Fibroblast of lung (primary cell): ENCODE measurements around the gene DNAH9. TPM values are rescaled to one million over a fixed set of nuclear protein-coding genes. Genes with fewer than 3 reads are reported as not detected.

Experiments used
- DNase-seq, 2 donors: peaks; one replicate each; pipeline versions ENCODE4 v3.0.0 to v3.0.0-alpha.2; 2010; ENCODE audit warnings: low read depth in 2 of 2
- H2AFZ ChIP-seq: 2 replicates; pipeline ENCODE4 v1.5.1; 2012; ENCODE audit warnings: low read length, control low read depth, inconsistent platforms
- H3K27ac ChIP-seq: 2 replicates; pipeline ENCODE4 v1.5.1; 2011; ENCODE audit warnings: low read length, control low read depth; ENCODE audit not compliant: insufficient read depth
- H3K27me3 ChIP-seq: 2 replicates; pipeline ENCODE4 v1.5.1; 2011; ENCODE audit warnings: mild to moderate bottlenecking, low read length; ENCODE audit not compliant: control insufficient read depth, insufficient read depth
- H3K36me3 ChIP-seq: 2 replicates; pipeline ENCODE4 v1.5.1; 2011; ENCODE audit warnings: low read length; ENCODE audit not compliant: control insufficient read depth, insufficient read depth
- H3K4me1 ChIP-seq: 2 replicates; pipeline ENCODE4 v1.5.1; 2011; ENCODE audit warnings: low read length; ENCODE audit not compliant: control insufficient read depth, insufficient read depth; ENCODE audit errors: extremely low read depth
- H3K4me2 ChIP-seq: 2 replicates; pipeline ENCODE4 v1.5.1; 2011; ENCODE audit warnings: low read length, control low read depth; ENCODE audit not compliant: insufficient read depth; ENCODE audit errors: extremely low read depth
- H3K4me3 ChIP-seq, 4 experiments: fragments of 200-600 bp in 1 of 4; sonication (generic) in 1 of 4; replicated peaks in 1 of 4; 2 replicates each; pipeline ENCODE4 v1.5.1; 2011 to 2016; ENCODE audit warnings: low read length in 4 of 4, low read depth in 3 of 4, mild to moderate bottlenecking in 3 of 4, control low read depth in 2 of 4, inconsistent platforms in 1 of 4, mixed read lengths in 1 of 4; ENCODE audit not compliant: insufficient read depth in 1 of 4; ENCODE audit errors: control extremely low read depth in 1 of 4
- H3K79me2 ChIP-seq: 2 replicates; pipeline ENCODE4 v1.5.1; 2012; ENCODE audit warnings: mild to moderate bottlenecking, low read length, inconsistent platforms; ENCODE audit not compliant: control insufficient read depth, insufficient read depth
- H3K9ac ChIP-seq: 2 replicates; pipeline ENCODE4 v1.5.1; 2011; ENCODE audit warnings: mild to moderate bottlenecking, low read length, control low read depth; ENCODE audit not compliant: insufficient read depth
- H3K9me3 ChIP-seq: 2 replicates; pipeline ENCODE4 v1.5.1; 2012; ENCODE audit warnings: low read depth, low read length; ENCODE audit not compliant: control insufficient read depth, insufficient read depth
- H4K20me1 ChIP-seq: 2 replicates; pipeline ENCODE4 v1.5.1; 2011; ENCODE audit warnings: low read length; ENCODE audit not compliant: control insufficient read depth, insufficient read depth; ENCODE audit errors: extremely low read depth
- EZH2 ChIP-seq: IDR thresholded peaks from 2 replicates; pipeline ENCODE4 v1.5.1; 2012; ENCODE audit warnings: low read length, control low read depth, mild to moderate bottlenecking; ENCODE audit errors: missing control alignments
- polyA plus RNA-seq, 2 donors: library from polyadenylated mRNA; depleted of rRNA in 1 of 2; stranded (reverse) in 1 of 2; unstranded in 1 of 2; fragments of >200 nt; gene quantifications; 2 replicates each; pipeline ENCODE4 v1.2.1, GENCODE V29; 2011 to 2012; ENCODE audit warnings: missing spikeins in 1 of 2
- total RNA-seq: library from RNA; depleted of rRNA; stranded (reverse); fragments of >200 nt; gene quantifications from 2 replicates; pipeline ENCODE4 v1.2.1, GENCODE V29; 2014
- TF ChIP-seq, protein P1 (sequence below), 2 donors: IDR thresholded peaks in 1 of 2; conservative IDR thresholded peaks in 1 of 2; 1 replicate in 1 of 2; 2 replicates in 1 of 2; pipeline ENCODE4 v1.5.1; 2011 to 2012; ENCODE audit warnings: low read length in 2 of 2, control low read depth in 1 of 2, inconsistent platforms in 1 of 2, low read depth in 1 of 2, mild to moderate bottlenecking in 1 of 2

DNAH9 gene
- total and polyA plus RNA-seq, 2 donors (not counting 1 experiment from before 2014, with no cell fraction given) = not detected

GRCh38 chr17:11855306-11855705 lies 257.0 kb downstream of the DNAH9 start:
- no peak overlapping the region for H2AFZ ChIP-seq

GRCh38 chr17:11857006-11857405 lies 258.7 kb downstream of the DNAH9 start:
- no peak overlapping the region for H3K4me3 ChIP-seq
- no peak overlapping the region for H2AFZ ChIP-seq
- H3K27me3 ChIP-seq = no peaks in the 10 kb centered on the region
- TF ChIP-seq, protein P1, sequence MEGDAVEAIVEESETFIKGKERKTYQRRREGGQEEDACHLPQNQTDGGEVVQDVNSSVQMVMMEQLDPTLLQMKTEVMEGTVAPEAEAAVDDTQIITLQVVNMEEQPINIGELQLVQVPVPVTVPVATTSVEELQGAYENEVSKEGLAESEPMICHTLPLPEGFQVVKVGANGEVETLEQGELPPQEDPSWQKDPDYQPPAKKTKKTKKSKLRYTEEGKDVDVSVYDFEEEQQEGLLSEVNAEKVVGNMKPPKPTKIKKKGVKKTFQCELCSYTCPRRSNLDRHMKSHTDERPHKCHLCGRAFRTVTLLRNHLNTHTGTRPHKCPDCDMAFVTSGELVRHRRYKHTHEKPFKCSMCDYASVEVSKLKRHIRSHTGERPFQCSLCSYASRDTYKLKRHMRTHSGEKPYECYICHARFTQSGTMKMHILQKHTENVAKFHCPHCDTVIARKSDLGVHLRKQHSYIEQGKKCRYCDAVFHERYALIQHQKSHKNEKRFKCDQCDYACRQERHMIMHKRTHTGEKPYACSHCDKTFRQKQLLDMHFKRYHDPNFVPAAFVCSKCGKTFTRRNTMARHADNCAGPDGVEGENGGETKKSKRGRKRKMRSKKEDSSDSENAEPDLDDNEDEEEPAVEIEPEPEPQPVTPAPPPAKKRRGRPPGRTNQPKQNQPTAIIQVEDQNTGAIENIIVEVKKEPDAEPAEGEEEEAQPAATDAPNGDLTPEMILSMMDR (conservative IDR thresholded peaks at IDR 0.05 in 1 of 2, IDR thresholded peaks at IDR 0.05 in 1 of 2; ENCODE audit: low read depth in 1 of 2, low read length in 2 of 2) = no peak
- TF ChIP-seq EZH2 = no peak
- DNase-seq = no peak
- H3K9ac ChIP-seq = no peak overlapping the region
- H3K27ac ChIP-seq = no peak overlapping the region
- no peaks in the 10 kb centered on the region for H3K36me3 ChIP-seq
- H3K4me1 ChIP-seq = no peaks in the 10 kb centered on the region
- H4K20me1 ChIP-seq = no peaks in the 10 kb centered on the region
- H3K79me2 ChIP-seq = no peaks in the 10 kb centered on the region
- H3K9me3 ChIP-seq = no peaks in the 10 kb centered on the region
- H3K4me2 ChIP-seq = no peak overlapping the region

More at GRCh38 chr17:11855306-11855705, 257.0 kb downstream of the DNAH9 start:
- Histone ChIP-seq H4K20me1 (no peaks in the 10 kb centered on the region), H3K79me2 (no peaks in the 10 kb centered on the region), H3K36me3 (no peaks in the 10 kb centered on the region), H3K4me1 (no peaks in the 10 kb centered on the region), H3K9ac (no peak overlapping the region), H3K4me2 (no peak overlapping the region), H3K27me3 (no peaks in the 10 kb centered on the region), H3K9me3 (no peaks in the 10 kb centered on the region), H3K27ac (no peak overlapping the region), H3K4me3 (no peak overlapping the region)
- no peak for TF ChIP-seq EZH2
- TF ChIP-seq, protein P1 (conservative IDR thresholded peaks at IDR 0.05 in 1 of 2, IDR thresholded peaks at IDR 0.05 in 1 of 2; ENCODE audit: low read depth in 1 of 2, low read length in 2 of 2) = no peak
- DNase-seq = no peak

- no peaks in the 10 kb centered on the region for H3K79me2 ChIP-seq
- no peak overlapping the region for H3K9ac ChIP-seq
- H3K27me3 ChIP-seq = no peaks in the 10 kb centered on the region
- no peak for DNase-seq
- no peaks in the 10 kb centered on the region for H3K9me3 ChIP-seq
- TF ChIP-seq, protein P1 (conservative IDR thresholded peaks at IDR 0.05 in 1 of 2, IDR thresholded peaks at IDR 0.05 in 1 of 2; ENCODE audit: low read depth in 1 of 2, low read length in 2 of 2) = no peak
- no peak for TF ChIP-seq EZH2
- no peak overlapping the region for H3K27ac ChIP-seq
- no peaks in the 10 kb centered on the region for H3K4me1 ChIP-seq
- H3K36me3 ChIP-seq = no peaks in the 10 kb centered on the region
- no peak overlapping the region for H2AFZ ChIP-seq
- H3K4me3 ChIP-seq = no peak overlapping the region
- H4K20me1 ChIP-seq = no peaks in the 10 kb centered on the region
- no peak overlapping the region for H3K4me2 ChIP-seq
These were observed 271.6 kb downstream of the DNAH9 start for GRCh38 chr17:11869680-11870394.
